ENCODE data around the gene PCAT6. TPM values are rescaled to one million over a fixed set of nuclear protein-coding genes. Genes with fewer than 3 reads are reported as not detected.

Gene PCAT6
- total and polyA plus RNA-seq, 2 of the 8 experiments (the other 6 are each of a cell fraction or from before 2014, with no cell fraction given): 4.6 to 14.7 TPM

GRCh38 chr1:202810615-202811295, at the start of gene PCAT6 (continued):
- TF ChIP-seq CTBP2 (IDR thresholded peaks at IDR 0.05; ENCODE audit: borderline replicate concordance, insufficient read depth, insufficient read length, low read length): peak; percentile 28
- peak in 1 of 2 experiments; percentile 68; a peak in 1 of 3 replicates for TF ChIP-seq EP300 (IDR thresholded peaks at IDR 0.05; ENCODE audit: borderline replicate concordance in 1 of 2, low read depth in 2 of 2, low read length in 2 of 2)
- no peak for TF ChIP-seq POU5F1 (IDR thresholded peaks at IDR 0.05; ENCODE audit: low read depth, low read length)
- peak; percentile 5 for TF ChIP-seq SAP30 (IDR thresholded peaks at IDR 0.05; ENCODE audit: insufficient read depth, insufficient replicate concordance, low read length)
- peak; percentile 74 for TF ChIP-seq PHF8 (conservative IDR thresholded peaks at IDR 0.05; ENCODE audit: low read depth, low read length)
- TF ChIP-seq GABPA (IDR thresholded peaks at IDR 0.05; ENCODE audit: borderline replicate concordance, insufficient read depth, low read length): no peak
- peak; percentile 68 for TF ChIP-seq ASH2L (IDR thresholded peaks at IDR 0.05; ENCODE audit: low read length)
- TF ChIP-seq BCL11A (IDR thresholded peaks at IDR 0.05; ENCODE audit: low read depth in 2 of 2, low read length in 2 of 2): no peak
- TF ChIP-seq CHD2 (IDR thresholded peaks at IDR 0.05; ENCODE audit: low read length): peak; percentile 94
- TF ChIP-seq SIRT6 (IDR thresholded peaks at IDR 0.05; ENCODE audit: low read length): no peak
- TF ChIP-seq TAF7 (optimal IDR thresholded peaks at IDR 0.05; ENCODE audit: borderline replicate concordance, low read depth, low read length): peak; percentile 61
- TF ChIP-seq HDAC2 (IDR thresholded peaks at IDR 0.05; ENCODE audit: borderline replicate concordance in 1 of 2, low read depth in 2 of 2, low read length in 2 of 2): peak in 1 of 2 experiments; percentile 88; a peak in 1 of 4 replicates
- 0 out of 2 replicates have a peak, but pooled peaks have one; percentile 48 for TF ChIP-seq JUND (IDR thresholded peaks at IDR 0.05; ENCODE audit: low read length)
- peak; percentile 60; the same call in 1 of the 2 replicates for TF ChIP-seq BACH1 (IDR thresholded peaks at IDR 0.05; ENCODE audit: low read length)
- TF ChIP-seq SP4 (IDR thresholded peaks at IDR 0.05; ENCODE audit: low read length): 0 out of 2 replicates have a peak, but pooled peaks have one; percentile 65
- peak; percentile 87 for TF ChIP-seq MAX (IDR thresholded peaks at IDR 0.05)
- TF ChIP-seq ATF2 (IDR thresholded peaks at IDR 0.05; ENCODE audit: low read length): no peak
- peak; percentile 73 to 98 for TF ChIP-seq POLR2A (IDR thresholded peaks at IDR 0.05; ENCODE audit: control extremely low read depth in 1 of 2, low read depth in 2 of 2, low read length in 2 of 2)
- TF ChIP-seq YY1 (IDR thresholded peaks at IDR 0.05; ENCODE audit: low read depth, low read length): peak; percentile 59; the same call in 1 of the 2 replicates
- peak; percentile 52 for TF ChIP-seq NANOG (IDR thresholded peaks at IDR 0.05; ENCODE audit: insufficient read depth, low read depth, low read length, poor library complexity, severe bottlenecking)
